Subcutaneous abdominal adipose tissue (tissue), 5 donors: ENCODE measurements around the gene MOB3A.

ENCODE experiments used
- H3K27ac ChIP-seq: one replicate; pipeline ENCODE4 v1.7.0; 2013; ENCODE audit warnings: low read depth, mild to moderate bottlenecking, inconsistent platforms, low read length, moderate library complexity
- H3K27me3 ChIP-seq, 5 donors: one replicate each; pipeline ENCODE4 v1.7.0; 2013; ENCODE audit warnings: low read length in 5 of 5, inconsistent platforms in 1 of 5; ENCODE audit not compliant: control insufficient read depth in 5 of 5, insufficient read depth in 4 of 5
- H3K36me3 ChIP-seq, 5 donors: one replicate each; pipeline ENCODE4 v1.7.0; 2013; ENCODE audit warnings: low read length in 5 of 5; ENCODE audit not compliant: control insufficient read depth in 5 of 5, insufficient read depth in 5 of 5
- H3K4me1 ChIP-seq, 5 donors: one replicate each; pipeline ENCODE4 v1.7.0; 2013; ENCODE audit warnings: low read length in 5 of 5, mild to moderate bottlenecking in 3 of 5, moderate library complexity in 1 of 5; ENCODE audit not compliant: control insufficient read depth in 5 of 5, insufficient read depth in 5 of 5
- H3K4me3 ChIP-seq, 5 donors: one replicate each; pipeline ENCODE4 v1.7.0; 2013; ENCODE audit warnings: low read length in 5 of 5, low read depth in 1 of 5
- H3K9ac ChIP-seq, 5 donors: one replicate each; pipeline ENCODE4 v1.7.0; 2013; ENCODE audit warnings: low read length in 5 of 5, mild to moderate bottlenecking in 4 of 5, moderate library complexity in 3 of 5
- H3K9me3 ChIP-seq, 5 donors: one replicate each; pipeline ENCODE4 v1.7.0; 2013; ENCODE audit warnings: low read length in 5 of 5; ENCODE audit not compliant: control insufficient read depth in 5 of 5
- donor health status: healthy.
- donor health status: healthy.
- donor health status: healthy.
- donor health status: healthy.
- donor health status: healthy.

The MOB3A gene

DNA sequence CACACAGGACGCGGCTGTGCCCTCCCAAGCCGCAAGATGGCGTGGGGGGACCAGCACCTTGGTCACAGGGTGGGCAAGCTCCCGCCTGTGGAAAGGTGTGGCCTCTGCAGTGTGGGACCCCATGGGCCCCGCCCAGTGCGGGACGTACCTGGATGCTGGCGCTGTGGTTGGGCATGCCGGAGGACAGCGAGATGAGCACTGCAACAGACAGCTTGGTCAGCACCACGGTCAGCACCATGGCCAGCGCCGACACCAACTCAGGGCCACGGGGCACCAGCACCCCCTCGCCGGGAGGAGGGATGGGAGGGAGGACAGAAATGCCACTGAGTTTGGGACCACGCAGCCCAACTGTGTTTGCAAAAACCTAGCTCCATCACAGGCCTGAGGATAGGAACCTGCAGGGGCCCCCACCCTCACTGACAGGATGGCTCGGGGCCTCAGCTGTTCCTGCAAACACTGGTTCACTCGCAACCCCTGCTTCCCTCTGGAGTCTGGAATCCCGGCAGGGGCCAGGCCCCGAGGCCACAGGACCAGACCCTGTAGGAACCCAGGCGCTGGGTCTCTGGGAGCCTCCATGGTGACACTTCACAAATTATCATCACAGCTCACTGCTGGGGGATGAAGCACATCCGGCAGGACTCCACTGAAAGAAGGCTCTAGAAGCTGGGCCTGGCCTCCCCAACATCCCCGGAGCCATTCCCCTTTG is 27.7 kb upstream of the MOB3A start:
- Histone ChIP-seq H3K4me3 (no peak overlapping the region), H3K27ac (no peak overlapping the region), H3K36me3 (peaks cover 0 to 86% (median 77%) of the 10 kb centered on the region in 5 donors), H3K9ac (no peak overlapping the region), H3K27me3 (no peaks in the 10 kb centered on the region), H3K4me1 (no peaks in the 10 kb centered on the region), H3K9me3 (no peaks in the 10 kb centered on the region)

DNA sequence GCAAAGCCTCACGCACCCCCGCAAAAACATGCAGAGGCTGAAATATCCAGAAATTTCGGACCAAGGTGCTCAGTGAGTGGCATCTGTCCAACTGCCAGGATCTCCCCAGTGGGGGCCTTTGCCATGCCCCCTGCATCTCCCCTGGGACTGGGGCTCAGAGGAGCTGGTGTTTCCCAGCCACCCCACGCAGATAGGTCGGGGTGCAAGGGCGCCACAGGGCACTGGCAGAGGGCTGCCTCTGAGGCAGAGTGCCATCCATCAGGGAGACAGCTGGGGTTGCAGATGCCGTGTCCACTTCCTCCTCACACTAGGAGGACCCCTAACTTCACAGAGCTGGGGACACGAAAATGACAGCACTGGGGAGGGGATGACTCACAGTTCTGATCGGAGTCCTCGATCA is 26.9 kb upstream of the MOB3A start:
- Histone ChIP-seq H3K36me3 (peaks cover 0 to 93% (median 83%) of the 10 kb centered on the region in 5 donors), H3K9ac (no peak overlapping the region), H3K27ac (no peak overlapping the region), H3K4me1 (peaks cover 0 to under 1% (median 0%) of the 10 kb centered on the region in 5 donors), H3K9me3 (no peaks in the 10 kb centered on the region), H3K27me3 (no peaks in the 10 kb centered on the region), H3K4me3 (no peak overlapping the region)

DNA sequence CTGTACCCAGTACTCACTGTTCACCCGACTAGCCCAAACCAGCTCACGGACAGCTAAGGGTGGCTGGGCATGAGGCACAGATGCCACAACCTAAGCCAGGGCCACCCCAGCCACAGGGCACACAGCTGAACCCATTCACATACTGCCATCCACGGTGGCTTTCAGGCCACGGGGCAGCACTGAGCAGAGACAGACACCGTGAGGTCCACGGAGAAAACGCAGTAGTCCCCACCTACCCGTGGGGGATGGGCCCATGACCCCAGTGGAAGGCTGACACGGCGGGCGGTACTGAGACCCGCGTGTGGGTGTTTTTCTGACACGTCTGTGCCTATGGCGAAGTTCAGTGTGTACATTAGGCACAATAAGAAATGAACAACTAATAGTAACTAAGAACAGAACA is 26.1 kb upstream of the MOB3A start:
- Histone ChIP-seq H3K27me3 (no peaks in the 10 kb centered on the region), H3K36me3 (peaks cover 0 to 93% (median 84%) of the 10 kb centered on the region in 5 donors), H3K9me3 (no peaks in the 10 kb centered on the region), H3K9ac (no peak overlapping the region), H3K4me1 (peaks cover 0 to 8% (median 6%) of the 10 kb centered on the region in 5 donors), H3K4me3 (no peak overlapping the region), H3K27ac (no peak overlapping the region)

DNA sequence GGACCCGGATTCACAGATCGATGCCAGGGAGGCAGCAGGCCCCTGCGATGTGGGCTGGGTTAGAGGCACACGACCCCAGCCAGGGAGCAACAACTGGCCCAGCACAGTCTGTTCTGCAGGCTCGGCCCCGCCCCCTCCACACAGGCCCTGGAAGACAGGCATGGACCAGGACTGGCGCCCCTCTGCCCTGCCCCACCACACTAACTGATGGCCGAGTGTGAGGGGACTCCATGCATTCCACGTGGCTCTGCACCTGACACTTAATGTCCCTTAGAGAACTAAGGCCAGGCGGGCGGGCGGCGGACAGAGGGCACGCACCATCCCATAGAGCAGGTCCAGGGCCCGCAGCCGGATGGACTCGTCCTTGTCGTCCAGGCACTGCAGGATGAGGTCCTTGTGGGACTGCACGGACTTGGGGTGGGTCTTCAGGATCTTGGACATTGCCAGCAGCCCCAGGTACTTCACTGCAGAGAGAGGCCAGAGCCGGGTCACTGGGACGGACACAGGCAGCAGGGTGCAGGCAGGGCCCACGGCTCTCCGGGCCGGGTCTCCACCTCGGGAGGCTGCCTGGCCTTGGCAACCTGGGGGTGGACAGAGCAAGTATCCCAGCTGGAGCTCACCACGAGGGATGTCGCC is 25.4 kb upstream of the MOB3A start:
- Histone ChIP-seq H3K4me1 (peaks cover 0 to 11% (median 9%) of the 10 kb centered on the region in 5 donors), H3K9me3 (no peaks in the 10 kb centered on the region), H3K9ac (no peak overlapping the region), H3K27ac (no peak overlapping the region), H3K27me3 (no peaks in the 10 kb centered on the region), H3K36me3 (peaks cover 0 to 93% (median 84%) of the 10 kb centered on the region in 5 donors), H3K4me3 (no peak overlapping the region)

DNA sequence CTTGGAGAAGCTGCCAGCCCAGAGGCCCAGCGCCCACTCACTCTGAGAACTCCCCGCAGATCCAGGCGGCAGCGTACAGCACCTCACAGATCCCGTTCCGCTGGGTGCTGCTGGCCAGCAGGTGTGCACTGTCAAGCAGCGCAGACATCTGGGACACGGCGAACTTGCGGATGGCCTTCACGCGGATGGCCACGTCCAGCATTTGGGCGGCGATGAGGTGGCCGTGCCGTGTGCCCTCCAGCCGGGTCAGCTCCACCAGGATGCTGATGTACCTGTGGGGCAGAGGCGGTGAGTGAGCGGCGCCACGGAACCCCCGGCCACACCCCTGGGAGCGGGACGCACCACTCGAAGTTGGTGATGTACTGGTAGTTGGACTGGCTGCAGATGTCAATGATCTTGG is 24.7 kb upstream of the MOB3A start:
- no peak overlapping the region for H3K27ac ChIP-seq
- H3K9ac ChIP-seq: no peak overlapping the region
- no peaks in the 10 kb centered on the region for H3K27me3 ChIP-seq
- H3K36me3 ChIP-seq: peaks cover 0 to 94% (median 86%) of the 10 kb centered on the region in 5 donors
- peaks cover 0 to 11% (median 9%) of the 10 kb centered on the region in 5 donors for H3K4me1 ChIP-seq
- no peak overlapping the region for H3K4me3 ChIP-seq
- H3K9me3 ChIP-seq: no peaks in the 10 kb centered on the region

DNA sequence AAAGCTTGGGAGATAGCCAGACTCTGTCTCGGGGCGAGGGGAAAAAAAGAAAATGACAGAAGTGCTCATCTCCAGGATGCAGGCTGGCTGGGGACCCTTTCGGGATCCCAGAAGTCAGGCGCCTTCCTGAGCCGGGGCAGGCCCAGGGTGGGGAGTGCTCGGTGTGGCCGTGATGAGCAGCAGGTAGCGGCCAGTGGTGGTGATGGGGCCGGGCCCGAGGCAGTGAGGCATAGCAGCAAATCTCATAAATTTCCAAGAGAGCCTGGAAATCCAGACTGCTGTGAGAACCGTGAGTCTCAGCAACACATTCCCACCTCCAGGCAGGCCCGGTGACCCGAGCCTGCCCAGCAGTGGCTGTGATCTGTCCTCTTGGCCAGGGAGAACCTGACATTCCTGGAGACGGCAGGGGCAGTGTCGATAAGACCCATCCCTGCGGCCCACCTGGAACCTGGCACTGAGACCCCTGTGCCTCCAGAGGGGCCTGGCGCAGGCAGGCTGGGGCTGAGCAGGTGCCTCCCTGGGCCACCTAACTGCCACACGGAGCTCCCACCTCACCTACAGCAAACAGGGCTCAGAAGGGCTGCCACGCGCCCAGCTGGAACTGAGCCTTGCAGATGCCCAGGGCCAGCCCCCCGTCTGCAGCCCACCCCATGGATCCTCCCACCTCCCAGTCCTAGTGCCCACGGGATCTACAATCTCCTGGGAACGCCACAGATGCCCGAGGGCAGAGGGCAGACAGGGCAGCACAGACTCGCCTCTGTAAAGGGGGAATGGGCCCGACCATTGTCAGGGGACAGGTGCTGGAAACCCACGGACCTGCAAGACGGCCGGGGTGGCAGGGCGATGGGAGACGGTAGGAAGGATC is 24.0 kb upstream of the MOB3A start:
- Histone ChIP-seq H3K4me3 (no peak overlapping the region), H3K36me3 (peaks cover 0 to 98% (median 91%) of the 10 kb centered on the region in 5 donors), H3K4me1 (peaks cover 0 to 11% (median 9%) of the 10 kb centered on the region in 5 donors), H3K9ac (no peak overlapping the region), H3K27me3 (no peaks in the 10 kb centered on the region), H3K9me3 (no peaks in the 10 kb centered on the region), H3K27ac (no peak overlapping the region)

DNA sequence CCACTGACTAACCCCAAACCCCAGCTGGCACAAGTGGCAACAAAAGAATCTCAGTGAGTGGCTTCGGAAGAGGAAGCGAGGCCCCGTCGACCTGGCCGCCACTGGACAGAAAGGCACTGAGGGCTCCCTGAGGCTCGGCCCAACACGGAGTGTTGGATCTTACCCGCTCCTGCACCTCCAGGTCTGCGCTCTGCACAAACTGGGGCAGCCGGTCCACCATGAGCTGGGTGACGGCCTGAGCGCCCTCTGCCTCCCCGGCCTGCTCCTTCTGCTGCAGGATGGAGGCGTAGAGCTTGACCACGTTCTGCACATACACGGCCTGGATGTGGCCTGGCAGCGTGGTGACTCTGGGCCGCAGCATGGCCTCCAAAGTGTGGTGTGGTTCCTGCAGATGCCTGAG is 22.3 kb upstream of the MOB3A start:
- H3K27me3 ChIP-seq: no peaks in the 10 kb centered on the region
- no peak overlapping the region for H3K9ac ChIP-seq
- no peak overlapping the region for H3K4me3 ChIP-seq
- no peaks in the 10 kb centered on the region for H3K9me3 ChIP-seq
- no peak overlapping the region for H3K27ac ChIP-seq
- peaks cover 0 to 19% (median 9%) of the 10 kb centered on the region in 5 donors for H3K4me1 ChIP-seq
- H3K36me3 ChIP-seq: peaks cover 0 to 100% (median 97%) of the 10 kb centered on the region in 5 donors

DNA sequence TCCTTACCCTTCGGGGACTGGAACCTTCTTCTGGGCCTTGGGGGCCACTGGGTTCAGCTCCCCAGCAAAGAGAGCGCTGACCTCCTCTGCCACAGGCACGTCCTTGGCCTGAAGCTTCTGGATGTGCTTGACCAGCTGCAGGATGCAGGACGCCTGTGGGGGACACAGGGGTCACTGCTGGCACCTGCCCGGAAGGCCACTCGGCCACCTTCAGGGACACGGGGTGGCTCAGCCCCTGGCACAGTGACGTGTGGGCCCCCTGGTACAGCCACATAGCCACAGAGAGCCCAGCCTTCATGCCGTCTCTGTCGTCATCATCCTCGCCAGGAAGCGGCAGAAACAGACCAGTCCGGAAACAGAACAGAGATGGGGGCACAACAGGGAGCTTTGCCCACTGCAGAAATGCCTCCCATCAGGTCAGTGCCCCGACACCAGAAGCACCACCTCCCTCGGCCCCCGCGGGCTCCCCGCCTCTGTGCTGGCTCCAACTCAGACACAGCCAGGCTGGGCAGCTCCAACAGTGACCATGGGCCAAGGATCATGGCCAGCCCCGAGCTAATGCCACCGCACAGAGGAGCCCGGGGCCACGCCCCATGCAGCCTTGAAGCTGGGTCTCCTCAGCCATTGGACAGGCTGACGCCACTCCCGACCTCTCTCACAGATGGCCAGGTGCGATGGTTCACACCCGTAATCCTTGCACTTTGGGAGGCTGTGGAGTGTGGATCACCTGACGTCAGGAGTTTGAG is 21.3 kb upstream of the MOB3A start:
- no peak overlapping the region for H3K27ac ChIP-seq
- H3K9me3 ChIP-seq: no peaks in the 10 kb centered on the region
- no peak overlapping the region for H3K4me3 ChIP-seq
- H3K27me3 ChIP-seq: no peaks in the 10 kb centered on the region
- H3K36me3 ChIP-seq: peaks cover 0 to 99% (median 95%) of the 10 kb centered on the region in 5 donors
- no peak overlapping the region for H3K9ac ChIP-seq
- peaks cover 0 to 21% (median 9%) of the 10 kb centered on the region in 5 donors for H3K4me1 ChIP-seq

DNA sequence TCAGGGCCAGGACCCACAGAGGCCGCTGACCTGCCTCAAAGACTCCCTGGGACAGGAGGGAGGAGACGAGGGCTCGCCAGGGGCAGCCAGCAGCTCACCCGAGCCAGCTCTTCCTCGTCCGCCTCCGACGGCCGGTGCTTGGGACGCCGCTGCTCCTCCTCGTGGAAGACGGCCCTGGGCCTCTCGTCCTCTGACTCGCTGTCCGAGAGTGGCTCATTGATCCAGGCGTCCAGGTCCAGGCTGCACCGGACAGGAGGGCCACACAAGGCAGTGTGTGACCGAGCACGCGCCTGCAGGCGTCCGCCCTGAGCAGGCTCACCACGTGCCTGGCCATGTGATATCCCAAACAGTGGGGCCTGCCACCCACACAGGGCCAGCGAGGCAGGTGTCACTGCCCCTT is 20.4 kb upstream of the MOB3A start:
- peaks cover 0 to 21% (median 9%) of the 10 kb centered on the region in 5 donors for H3K4me1 ChIP-seq
- peaks cover 0 to 99% (median 95%) of the 10 kb centered on the region in 5 donors for H3K36me3 ChIP-seq

More for the DNA sequence above, 20.4 kb upstream of the MOB3A start:
- no peaks in the 10 kb centered on the region for H3K9me3 ChIP-seq
- no peak overlapping the region for H3K27ac ChIP-seq
- no peaks in the 10 kb centered on the region for H3K27me3 ChIP-seq
- H3K9ac ChIP-seq: no peak overlapping the region
- no peak overlapping the region for H3K4me3 ChIP-seq
